Neural progenitor cell (in vitro differentiated cells): ENCODE results near the gene PRKCA. TPM values are rescaled to one million over a fixed set of nuclear protein-coding genes. Genes with fewer than 3 reads are reported as not detected.

Source experiments
- DNase-seq: peaks from one replicate; pipeline ENCODE4 v3.0.0-alpha.2; 2016; ENCODE audit warnings: low spot score
- H2AFZ ChIP-seq: fragments of 200-600 bp; sonication (generic); replicated peaks from 2 replicates; pipeline ENCODE4 v1.6.1; 2016; ENCODE audit warnings: antibody characterized with exemption
- H3F3A ChIP-seq: fragments of 200-600 bp; sonication (generic); 2 replicates; pipeline ENCODE4 v1.6.1; 2016; ENCODE audit warnings: antibody characterized with exemption, low read depth
- H3K27ac ChIP-seq: fragments of 200-600 bp; sonication (generic); 2 replicates; pipeline ENCODE4 v1.5.1; 2016; ENCODE audit warnings: mild to moderate bottlenecking
- H3K27me3 ChIP-seq: fragments of 200-600 bp; sonication (generic); 2 replicates; pipeline ENCODE4 v1.6.1; 2016; ENCODE audit warnings: mild to moderate bottlenecking, moderate library complexity
- H3K36me3 ChIP-seq: fragments of 200-600 bp; sonication (generic); 2 replicates; pipeline ENCODE4 v1.5.1; 2016
- H3K4me1 ChIP-seq: fragments of 200-600 bp; sonication (generic); 2 replicates; pipeline ENCODE4 v1.6.1; 2016; ENCODE audit warnings: mixed run types
- H3K4me2 ChIP-seq: fragments of 200-600 bp; sonication (generic); 2 replicates; pipeline ENCODE4 v1.6.1; 2016
- H3K4me3 ChIP-seq: fragments of 200-600 bp; sonication (generic); 2 replicates; pipeline ENCODE4 v1.5.1; 2016
- H3K79me2 ChIP-seq: fragments of 200-600 bp; sonication (generic); 2 replicates; pipeline ENCODE4 v1.6.1; 2016; ENCODE audit warnings: low read depth
- H3K9ac ChIP-seq: fragments of 200-600 bp; sonication (generic); 2 replicates; pipeline ENCODE4 v1.6.1; 2016
- H3K9me3 ChIP-seq: fragments of 200-600 bp; sonication (generic); 2 replicates; pipeline ENCODE4 v1.5.1; 2016; ENCODE audit warnings: low read depth
- H4K20me1 ChIP-seq: fragments of 200-600 bp; sonication (generic); 2 replicates; pipeline ENCODE4 v1.6.1; 2016; ENCODE audit warnings: low read depth
- H3K27ac Mint-ChIP-seq: 3 replicates; pipeline ENCODE4 v1.8.0; 2021; ENCODE audit warnings: mixed read lengths
- H3K27me3 Mint-ChIP-seq: 2 replicates; pipeline ENCODE4 v1.8.0; 2022; ENCODE audit warnings: low read depth, mild to moderate bottlenecking, inconsistent platforms, moderate library complexity, mixed read lengths; ENCODE audit not compliant: insufficient read depth
- H3K36me3 Mint-ChIP-seq: 3 replicates; pipeline ENCODE4 v1.8.0; 2021; ENCODE audit warnings: mixed read lengths
- H3K4me1 Mint-ChIP-seq: 3 replicates; pipeline ENCODE4 v1.8.0; 2021; ENCODE audit warnings: mixed read lengths
- H3K4me3 Mint-ChIP-seq: 3 replicates; pipeline ENCODE4 v1.8.0; 2021; ENCODE audit warnings: mild to moderate bottlenecking, moderate library complexity, mixed read lengths
- H3K9me3 Mint-ChIP-seq: 3 replicates; pipeline ENCODE4 v1.8.0; 2020; ENCODE audit warnings: mixed read lengths
- CTCF ChIP-seq: fragments of 200-600 bp; sonication (generic); IDR thresholded peaks from 2 replicates; pipeline ENCODE4 v1.5.1; 2017; ENCODE audit warnings: antibody characterized with exemption, mild to moderate bottlenecking
- EZH2 ChIP-seq: fragments of 200-600 bp; sonication (generic); IDR thresholded peaks from 2 replicates; pipeline ENCODE4 v1.6.1; 2017; ENCODE audit warnings: antibody characterized with exemption, mild to moderate bottlenecking, moderate library complexity
- EZH2phosphoT487 ChIP-seq: fragments of 200-600 bp; sonication (generic); IDR thresholded peaks from 2 replicates; pipeline ENCODE4 v1.6.1; 2017; ENCODE audit warnings: antibody characterized with exemption
- total RNA-seq: library from RNA; depleted of rRNA; stranded (reverse); fragments of >200 nt; gene quantifications from 2 replicates; pipeline ENCODE4 v1.2.3, GENCODE V29; 2015; ENCODE audit warnings: low replicate concordance

The PRKCA gene
- total RNA-seq, 1 donor from 2014 or later = 2.1 TPM

GRCh38 chr17:66602659-66603384 lies 300.4 kb downstream of the PRKCA start:
- no peak overlapping the region for H3K4me2 ChIP-seq
- H3K27me3 ChIP-seq = no peaks in the 10 kb centered on the region
- H3K4me1 ChIP-seq = no peaks in the 10 kb centered on the region
- Mint-ChIP-seq H3K9me3 (peaks cover 5% of the 10 kb centered on the region), H3K4me3 (no peak overlapping the region), H3K4me1 (peaks cover 9% of the 10 kb centered on the region), H3K27ac (no peak overlapping the region), H3K27me3 (peaks cover 2% of the 10 kb centered on the region), H3K36me3 (no peaks in the 10 kb centered on the region)
- no peak for DNase-seq
- no peaks in the 10 kb centered on the region for H3K9me3 ChIP-seq
- H2AFZ ChIP-seq = peak overlapping the region; percentile 42
- no peak overlapping the region for H3K9ac ChIP-seq
- no peak overlapping the region for H3K4me3 ChIP-seq
- TF ChIP-seq CTCF = no peak
- TF ChIP-seq EZH2phosphoT487 = no peak
- TF ChIP-seq EZH2 = no peak
- H3K27ac ChIP-seq = no peak overlapping the region
- no peaks in the 10 kb centered on the region for H4K20me1 ChIP-seq
- H3K79me2 ChIP-seq = no peaks in the 10 kb centered on the region
- H3K36me3 ChIP-seq = no peaks in the 10 kb centered on the region
- H3F3A ChIP-seq = no peaks in the 10 kb centered on the region

GRCh38 chr17:66604376-66604775 lies 302.0 kb downstream of the PRKCA start:
- Histone ChIP-seq H3K4me1 (peaks cover 5% of the 10 kb centered on the region), H3K79me2 (no peaks in the 10 kb centered on the region), H3K36me3 (no peaks in the 10 kb centered on the region), H3K9me3 (no peaks in the 10 kb centered on the region), H3K4me3 (no peak overlapping the region), H4K20me1 (no peaks in the 10 kb centered on the region), H3K27me3 (no peaks in the 10 kb centered on the region), H2AFZ (no peak overlapping the region), H3K9ac (no peak overlapping the region), H3F3A (no peaks in the 10 kb centered on the region), H3K27ac (no peak overlapping the region), H3K4me2 (no peak overlapping the region)
- TF ChIP-seq EZH2phosphoT487 (no peak), CTCF (no peak), EZH2 (no peak)
- no peak for DNase-seq
- Mint-ChIP-seq H3K27me3 (peaks cover 2% of the 10 kb centered on the region), H3K9me3 (peaks cover 5% of the 10 kb centered on the region), H3K36me3 (no peaks in the 10 kb centered on the region), H3K27ac (no peak overlapping the region), H3K4me1 (peaks cover 9% of the 10 kb centered on the region), H3K4me3 (no peak overlapping the region)

GRCh38 chr17:66605541-66605940 lies 303.1 kb downstream of the PRKCA start:
- TF ChIP-seq CTCF (no peak), EZH2phosphoT487 (no peak), EZH2 (no peak)
- Histone ChIP-seq H3K27me3 (no peaks in the 10 kb centered on the region), H3K9me3 (no peaks in the 10 kb centered on the region), H3K36me3 (no peaks in the 10 kb centered on the region), H3K9ac (no peak overlapping the region), H3K4me1 (peaks cover 5% of the 10 kb centered on the region), H2AFZ (no peak overlapping the region), H3K4me3 (no peak overlapping the region), H3K27ac (no peak overlapping the region), H4K20me1 (no peaks in the 10 kb centered on the region), H3K79me2 (no peaks in the 10 kb centered on the region), H3K4me2 (no peak overlapping the region), H3F3A (no peaks in the 10 kb centered on the region)
- H3K9me3 Mint-ChIP-seq = peaks cover 10% of the 10 kb centered on the region
- H3K4me1 Mint-ChIP-seq = peaks cover 9% of the 10 kb centered on the region
- DNase-seq = no peak
- H3K36me3 Mint-ChIP-seq = peaks cover 2% of the 10 kb centered on the region
- H3K27me3 Mint-ChIP-seq = peaks cover 2% of the 10 kb centered on the region
- H3K4me3 Mint-ChIP-seq = no peak overlapping the region
- no peak overlapping the region for H3K27ac Mint-ChIP-seq
